Measurements from ENCODE around the gene EBNA1BP2. TPM values are rescaled to one million over a fixed set of nuclear protein-coding genes. Genes with fewer than 3 reads are reported as not detected.

Gene EBNA1BP2
- polyA plus RNA-seq, 1 experiment: 62.0 TPM

GRCh38 chr1:43204394-43204793 lies 32.3 kb upstream of the EBNA1BP2 start:
- TF ChIP-seq CTCF (IDR thresholded peaks at IDR 0.05; ENCODE audit: low read depth, low read length): no peak
- H3K4me3 ChIP-seq (ENCODE audit: low read depth, low read length): no peak overlapping the region
- no peak overlapping the region for H3K27ac ChIP-seq (ENCODE audit: low read depth, low read length)
- ChIA-PET CTCF (interaction anchor here (1.5 kb wide), 1 partner anchor 23 kb away, joined by 4 read pairs; no protein-coding TSS in a partner anchor), POLR2A (no interaction called here)
- no peaks in the 10 kb centered on the region; the same call in 1 of the 2 replicates for H3K9me3 ChIP-seq (ENCODE audit: control insufficient read depth, insufficient read depth, low read length)
- no peak for DNase-seq (ENCODE audit: low read depth, low spot score)
- H3K27me3 ChIP-seq (ENCODE audit: control insufficient read depth, insufficient read depth, low read length): no peaks in the 10 kb centered on the region

GRCh38 chr1:43203859-43204258 lies 31.8 kb upstream of the EBNA1BP2 start:
- H3K27me3 ChIP-seq (ENCODE audit: control insufficient read depth, insufficient read depth, low read length): no peaks in the 10 kb centered on the region
- ChIA-PET POLR2A (no interaction called here), CTCF (interaction anchor here (0.7 kb wide), 1 partner anchor 31 kb away, joined by 3 read pairs; no protein-coding TSS in a partner anchor)
- no peak overlapping the region for H3K4me3 ChIP-seq (ENCODE audit: low read depth, low read length)
- no peaks in the 10 kb centered on the region; the same call in 1 of the 2 replicates for H3K9me3 ChIP-seq (ENCODE audit: control insufficient read depth, insufficient read depth, low read length)
- H3K27ac ChIP-seq (ENCODE audit: low read depth, low read length): no peak overlapping the region
- DNase-seq (ENCODE audit: low read depth, low spot score): no peak
- no peak for TF ChIP-seq CTCF (IDR thresholded peaks at IDR 0.05; ENCODE audit: low read depth, low read length)

GRCh38 chr1:43199093-43199726 lies 27.1 kb upstream of the EBNA1BP2 start:
- ChIA-PET POLR2A (no interaction called here), CTCF (no interaction called here)
- H3K27ac ChIP-seq (ENCODE audit: low read depth, low read length): no peak overlapping the region
- no peak overlapping the region for H3K4me3 ChIP-seq (ENCODE audit: low read depth, low read length)
- TF ChIP-seq CTCF (IDR thresholded peaks at IDR 0.05; ENCODE audit: low read depth, low read length): no peak
- H3K27me3 ChIP-seq (ENCODE audit: control insufficient read depth, insufficient read depth, low read length): no peaks in the 10 kb centered on the region
- DNase-seq (ENCODE audit: low read depth, low spot score): no peak
- no peaks in the 10 kb centered on the region; the same call in 1 of the 2 replicates for H3K9me3 ChIP-seq (ENCODE audit: control insufficient read depth, insufficient read depth, low read length)

- Histone ChIP-seq H3K9me3 (ENCODE audit: control insufficient read depth, insufficient read depth, low read length) (no peaks in the 10 kb centered on the region; the same call in 1 of the 2 replicates), H3K4me3 (ENCODE audit: low read depth, low read length) (no peak overlapping the region), H3K27me3 (ENCODE audit: control insufficient read depth, insufficient read depth, low read length) (no peaks in the 10 kb centered on the region), H3K27ac (ENCODE audit: low read depth, low read length) (no peak overlapping the region)
- ChIA-PET POLR2A (interaction anchor here (0.9 kb wide), 1 partner anchor 9 kb away, joined by 3 read pairs; no protein-coding TSS in a partner anchor), CTCF (no interaction called here)
- no peak for DNase-seq (ENCODE audit: low read depth, low spot score)
- no peak for TF ChIP-seq CTCF (IDR thresholded peaks at IDR 0.05; ENCODE audit: low read depth, low read length)
These were observed 25.4 kb upstream of the EBNA1BP2 start for GRCh38 chr1:43197343-43198127.

- POLR2A ChIA-PET: no interaction called here
- CTCF ChIA-PET: no interaction called here
- H3K9me3 ChIP-seq (ENCODE audit: control insufficient read depth, insufficient read depth, low read length): peaks cover 9% of the 10 kb centered on the region
- H3K4me3 ChIP-seq (ENCODE audit: low read depth, low read length): no peak overlapping the region
- no peak overlapping the region for H3K27ac ChIP-seq (ENCODE audit: low read depth, low read length)
- H3K27me3 ChIP-seq (ENCODE audit: control insufficient read depth, insufficient read depth, low read length): no peaks in the 10 kb centered on the region
- TF ChIP-seq CTCF (IDR thresholded peaks at IDR 0.05; ENCODE audit: low read depth, low read length): no peak
- DNase-seq (ENCODE audit: low read depth, low spot score): no peak
These were observed 22.4 kb upstream of the EBNA1BP2 start for GRCh38 chr1:43194509-43194908.

All from AG04450 (cell line).